ENCODE measurements around the gene DENND10. TPM values are rescaled to one million over a fixed set of nuclear protein-coding genes. Genes with fewer than 3 reads are reported as not detected.

The DENND10 gene
- 10 to 100 TPM; 20.9 to 31.0 (median 24.4) TPM for total RNA-seq
- polyA plus RNA-seq, result 10 to 100 TPM in 1 of 2 donors, 1 to 10 TPM in 1; 7.9 to 18.2 TPM
- long read RNA-seq, donor 1, transcript FAM45A-201 (9 exons, 1,648 nt), result major isoform, 11 of 28 reads
- long read RNA-seq, donor 1, partial matches to known transcripts, result 1 of 28 reads
- long read RNA-seq, donor 1, other reads (novel, unspliced or antisense), result 12 of 28 reads
- long read RNA-seq, donor 2, transcript FAM45A-201 (9 exons, 1,648 nt), result major isoform, 34 of 73 reads
- long read RNA-seq, donor 2, partial matches to known transcripts, result 1 of 73 reads
- long read RNA-seq, donor 2, other reads (novel, unspliced or antisense), result 38 of 73 reads
- long read RNA-seq, donor 3, transcript FAM45A-201 (9 exons, 1,648 nt), result major isoform, 10 of 24 reads
- long read RNA-seq, donor 3, partial matches to known transcripts, result 2 of 24 reads
- long read RNA-seq, donor 3, other reads (novel, unspliced or antisense), result 10 of 24 reads

- DNase-seq (peak; percentile 80 to 92 (median 86)), ATAC-seq (peak; percentile 87 to 97 (median 94))
- 1% methylated on average over 36 to 91 of the region's 91 CpGs; no CpG with 5 or more reads in 1 of the 4 donors for WGBS, 4 donors
- Histone ChIP-seq H3K27me3 (no peaks in the 10 kb centered on the region), H3K9me3 (no peaks in the 10 kb centered on the region), H3K4me1 (peaks cover 0 to 31% (median 11%) of the 10 kb centered on the region in 12 donors), H3K27ac (peak within 1 kb of the TSS; percentile 16 to 84 (median 72)), H3K36me3 (peaks cover 0 to 16% (median 12%) of the 10 kb centered on the region in 9 donors), H3K4me3 (peak within 1 kb of the TSS; percentile 56 to 99 (median 85))
- intact Hi-C loops (cut with DNase I), result loop anchor here in 3 of 10 donors (2.0 kb wide), 1 partner anchor 23 kb away; the partner anchor contains the start of gene EIF3A (in 3 of the 3)
- TF ChIP-seq CTCF (IDR thresholded peaks at IDR 0.05), result peak in 2 of 12 donors; percentile 13 to 20
- peak in 1 of 2 donors; percentile 90 for TF ChIP-seq POLR2A (IDR thresholded peaks at IDR 0.05)
Measured at GRCh38 chr10:119103903-119104653, at the start of gene DENND10. Gene DENND10, plus strand, starts transcription at chr10:119104113. Its CDS starts 30 bp downstream, at chr10:119104143.

- Histone ChIP-seq H3K27ac (no peak overlapping the region), H3K4me3 (no peak overlapping the region), H3K27me3 (no peaks in the 10 kb centered on the region), H3K4me1 (no peaks in the 10 kb centered on the region), H3K36me3 (peaks cover 6 to 100% (median 98%) of the 10 kb centered on the region in 9 donors), H3K9me3 (no peaks in the 10 kb centered on the region)
- 81 to 90% (median 85%) methylated on average over 1 of the region's 1 CpG for WGBS, 4 donors
- DNase-seq (no peak), ATAC-seq (no peak)
- intact Hi-C loops (cut with DNase I), result no loop called here
- TF ChIP-seq CTCF (IDR thresholded peaks at IDR 0.05) (no peak), POLR2A (IDR thresholded peaks at IDR 0.05) (no peak)
Measured at GRCh38 chr10:119055472-119055871, 48.4 kb upstream of the DENND10 start.

GRCh38 chr10:119058010-119058409, 45.9 kb upstream of the DENND10 start:
- H3K4me1 ChIP-seq, result peaks cover 0 to 2% (median 0%) of the 10 kb centered on the region in 12 donors
- DNase-seq, result no peak
- ATAC-seq, result no peak
- intact Hi-C loops (cut with DNase I), result no loop called here
- H3K27ac ChIP-seq, result no peak overlapping the region
- H3K4me3 ChIP-seq, result no peak overlapping the region
- no peak for TF ChIP-seq POLR2A (IDR thresholded peaks at IDR 0.05)
- TF ChIP-seq CTCF (IDR thresholded peaks at IDR 0.05), result no peak
- no peaks in the 10 kb centered on the region for H3K27me3 ChIP-seq
- H3K9me3 ChIP-seq, result no peaks in the 10 kb centered on the region
- H3K36me3 ChIP-seq, result peaks cover 6 to 100% (median 99%) of the 10 kb centered on the region in 9 donors
- WGBS, 4 donors, result 86 to 91% (median 90%) methylated on average over 11 of the region's 11 CpGs

GRCh38 chr10:119059557-119059956, 44.4 kb upstream of the DENND10 start:
- no peak for TF ChIP-seq CTCF (IDR thresholded peaks at IDR 0.05)
- TF ChIP-seq POLR2A (IDR thresholded peaks at IDR 0.05), result no peak
- H3K36me3 ChIP-seq, result peaks cover 6 to 100% (median 99%) of the 10 kb centered on the region in 9 donors
- no peaks in the 10 kb centered on the region for H3K9me3 ChIP-seq
- no peak overlapping the region for H3K27ac ChIP-seq
- 76 to 83% (median 81%) methylated on average over 4 of the region's 4 CpGs for WGBS, 4 donors
- intact Hi-C loops (cut with DNase I), result no loop called here
- ATAC-seq, result no peak
- DNase-seq, result no peak
- H3K4me1 ChIP-seq, result peaks cover 0 to 2% (median 0%) of the 10 kb centered on the region in 12 donors
- no peaks in the 10 kb centered on the region for H3K27me3 ChIP-seq
- H3K4me3 ChIP-seq, result no peak overlapping the region

Measured in heart left ventricle (tissue), 16 donors.